Calu3 (cell line): ENCODE results near the gene HES3. TPM values are rescaled to one million over a fixed set of nuclear protein-coding genes. Genes with fewer than 3 reads are reported as not detected.

Source experiments
- BruUV-seq: library from RNA; stranded (reverse); fragments of 400-500 nt; replicated peaks from 2 replicates; lab custom pipeline; 2021; lab: Mats Ljungman, UMichigan
- CTCF ChIA-PET: fragments of 300-600 bp; sonication (Branson Sonifier 250); formaldehyde crosslinking; loops from one replicate; lab custom pipeline; 2022; ENCODE audit warnings: antibody characterized with exemption; lab: Charles Lee
- DNase-seq: peaks from one replicate; pipeline ENCODE4 v3.0.0; 2022
- H3K27ac Mint-ChIP-seq: one replicate; pipeline ENCODE4 v1.8.0; 2022; ENCODE audit warnings: mixed read lengths; ENCODE audit not compliant: unreplicated experiment
- H3K27me3 Mint-ChIP-seq: one replicate; pipeline ENCODE4 v1.8.0; 2022; ENCODE audit warnings: mixed read lengths; ENCODE audit not compliant: unreplicated experiment
- H3K36me3 Mint-ChIP-seq: one replicate; pipeline ENCODE4 v1.8.0; 2022; ENCODE audit warnings: mild to moderate bottlenecking, moderate library complexity, mixed read lengths; ENCODE audit not compliant: insufficient read depth, unreplicated experiment
- H3K4me1 Mint-ChIP-seq: one replicate; pipeline ENCODE4 v1.8.0; 2022; ENCODE audit warnings: mild to moderate bottlenecking, low read depth, mixed read lengths; ENCODE audit not compliant: unreplicated experiment
- H3K4me3 Mint-ChIP-seq: one replicate; pipeline ENCODE4 v1.8.0; 2022; ENCODE audit warnings: mild to moderate bottlenecking, low read depth, moderate library complexity, mixed read lengths; ENCODE audit not compliant: unreplicated experiment
- H3K9me3 Mint-ChIP-seq: one replicate; pipeline ENCODE4 v1.8.0; 2022; ENCODE audit warnings: low read depth, mixed read lengths; ENCODE audit not compliant: unreplicated experiment
- CTCF ChIP-seq: fragments of 200-600 bp; IDR thresholded peaks from one replicate; pipeline ENCODE4 v1.8.0; 2022; ENCODE audit warnings: antibody characterized with exemption; ENCODE audit not compliant: unreplicated experiment
- intact Hi-C: fragments of 100-400 bp; cut with micrococcal nuclease; formaldehyde crosslinking; loops from one replicate; pipeline ENCODE4 v1.10.0; 2022; ENCODE audit not compliant: unreplicated experiment
- total RNA-seq: library from RNA; stranded (reverse); gene quantifications from 2 replicates; pipeline ENCODE4 v1.2.3, GENCODE V29; 2022

HES3 gene
- total RNA-seq, 1 experiment from 2014 or later = not detected

GRCh38 chr1:6239213-6239752, 4.7 kb upstream of the HES3 start:
- no peak for DNase-seq
- Mint-ChIP-seq H3K27ac (no peak overlapping the region), H3K9me3 (no peaks in the 10 kb centered on the region), H3K36me3 (peaks cover 14% of the 10 kb centered on the region), H3K27me3 (peaks cover 27% of the 10 kb centered on the region), H3K4me3 (no peak overlapping the region), H3K4me1 (peaks cover 5% of the 10 kb centered on the region)
- BruUV-seq = no TSS peak
- intact Hi-C loops = no loop called here
- no peak for TF ChIP-seq CTCF
- CTCF ChIA-PET = interaction anchor here (0.8 to 1.1 kb wide), 2 partner anchors 34 to 190 kb away, joined by 3 to 4 read pairs; no protein-coding TSS in a partner anchor

- no peak for DNase-seq
- no TSS peak for BruUV-seq
- Mint-ChIP-seq H3K9me3 (no peaks in the 10 kb centered on the region), H3K4me3 (no peak overlapping the region), H3K4me1 (no peaks in the 10 kb centered on the region), H3K27ac (no peak overlapping the region), H3K36me3 (peaks cover 6% of the 10 kb centered on the region), H3K27me3 (peaks cover 34% of the 10 kb centered on the region)
- no peak for TF ChIP-seq CTCF
- intact Hi-C loops = loop anchor here (10.0 kb wide), 1 partner anchor 165 kb away; no protein-coding TSS in a partner anchor
- CTCF ChIA-PET = no interaction called here
Measured at GRCh38 chr1:6239950-6240768, 3.8 kb upstream of the HES3 start.

- no peaks in the 10 kb centered on the region for H3K9me3 Mint-ChIP-seq
- H3K27ac Mint-ChIP-seq = no peak overlapping the region
- intact Hi-C loops = loop anchor here (10.0 kb wide), 1 partner anchor 164 kb away; no protein-coding TSS in a partner anchor
- H3K4me1 Mint-ChIP-seq = no peaks in the 10 kb centered on the region
- TF ChIP-seq CTCF = no peak
- CTCF ChIA-PET = no interaction called here
- no peak for DNase-seq
- no TSS peak for BruUV-seq
- H3K4me3 Mint-ChIP-seq = no peak overlapping the region
- no peaks in the 10 kb centered on the region for H3K36me3 Mint-ChIP-seq
- peaks cover 37% of the 10 kb centered on the region for H3K27me3 Mint-ChIP-seq
Measured at GRCh38 chr1:6241107-6241886, 2.7 kb upstream of the HES3 start.

- BruUV-seq = no TSS peak
- Mint-ChIP-seq H3K27ac (no peak overlapping the region), H3K9me3 (no peaks in the 10 kb centered on the region), H3K4me3 (no peak overlapping the region), H3K4me1 (no peaks in the 10 kb centered on the region), H3K27me3 (peaks cover 45% of the 10 kb centered on the region), H3K36me3 (peaks cover 4% of the 10 kb centered on the region)
- DNase-seq = no peak
- intact Hi-C loops = loop anchor here (10.0 kb wide), 1 partner anchor 163 kb away; no protein-coding TSS in a partner anchor
- TF ChIP-seq CTCF = no peak
- CTCF ChIA-PET = interaction anchor here (0.7 to 0.8 kb wide), 2 partner anchors 37 to 214 kb away, joined by 3 to 4 read pairs; no protein-coding TSS in a partner anchor
Measured at GRCh38 chr1:6241887-6242740, 1.9 kb upstream of the HES3 start.
